Activated T-cell treated with anti-CD3 and anti-CD28 coated beads, Interleukin-2, amount 50 U/mL, for 48 hours (primary cell): ENCODE measurements around the gene RAB8A.
"Not testable (repeated sequence)": the region's sequence is repeated elsewhere in the genome, so short reads cannot be mapped to it uniquely, and the experiment has no call there.

ENCODE experiments used
- DNase-seq, 2 experiments: peaks; one replicate each; pipeline ENCODE4 v3.0.0-alpha.2; 2020

The RAB8A gene

DNA sequence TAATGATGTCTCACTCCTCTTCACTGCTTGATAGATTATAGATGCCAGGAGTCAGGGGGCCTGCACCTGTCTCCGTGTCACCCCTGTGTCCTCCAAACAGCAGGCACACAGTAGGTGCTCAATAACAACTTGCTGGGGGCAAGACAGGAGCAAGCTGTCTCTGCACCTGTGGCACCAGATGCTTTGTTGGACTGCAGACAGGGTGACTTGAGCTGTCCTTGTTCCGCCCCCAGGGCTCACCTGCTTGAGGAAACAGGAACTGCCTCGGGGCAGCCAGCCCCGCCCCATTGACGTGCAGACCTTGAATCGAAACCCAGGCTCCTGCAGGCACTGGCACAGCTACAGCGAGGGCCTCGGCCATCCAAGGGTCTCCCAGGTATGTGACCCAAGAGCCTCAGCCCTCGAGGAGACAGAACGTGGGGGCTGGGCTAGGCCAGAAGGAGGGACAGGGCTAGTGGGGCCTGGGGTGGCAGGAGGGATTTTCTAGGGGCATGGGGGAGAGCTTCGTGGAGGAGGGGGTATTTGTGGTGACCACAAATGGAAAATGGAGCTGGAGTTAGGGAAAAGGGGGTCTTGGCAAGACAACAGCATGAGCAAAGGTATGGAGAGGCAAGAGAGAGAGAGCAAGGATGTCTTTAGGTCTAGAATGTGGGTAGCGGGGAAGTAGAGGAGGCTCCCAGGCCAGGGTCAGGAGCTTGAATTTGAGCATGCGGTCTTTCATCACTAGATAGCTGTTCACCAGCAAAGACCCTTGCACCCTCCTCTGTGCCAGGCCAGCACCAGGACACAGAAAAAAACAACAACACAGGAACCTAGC lies 31.9 kb downstream of the RAB8A start, which contains the start of gene HSH2D:
HSH2D (plus strand) TSS at position 287 of the 817 bp plus-strand sequence. CDS start 5,066 bp downstream, outside the sequence.
- DNase-seq, result peak; percentile 79 to 83

GRCh38 chr19:16144216-16144581 lies 32.5 kb downstream of the RAB8A start:
- DNase-seq, result no peak

DNA sequence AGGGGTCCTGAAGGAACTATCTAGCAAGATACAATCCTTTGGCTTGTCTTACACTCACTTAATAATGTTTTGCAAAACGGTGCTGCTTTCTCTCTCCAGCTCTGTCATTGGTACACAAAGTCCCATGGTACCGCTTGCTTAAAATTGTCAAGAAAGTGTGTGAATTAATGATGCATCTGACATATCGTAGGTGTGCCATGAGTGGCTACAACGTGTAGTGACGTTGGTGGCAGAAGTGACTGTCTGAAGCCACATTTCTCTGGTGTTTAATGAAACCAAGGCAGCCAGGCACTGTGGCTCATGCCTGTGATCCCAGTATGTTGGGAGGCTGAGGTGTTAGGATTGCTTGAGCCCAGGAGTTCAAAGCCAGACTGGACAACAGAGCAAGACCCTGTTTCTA lies 34.4 kb downstream of the RAB8A start:
- DNase-seq, result no peak

DNA sequence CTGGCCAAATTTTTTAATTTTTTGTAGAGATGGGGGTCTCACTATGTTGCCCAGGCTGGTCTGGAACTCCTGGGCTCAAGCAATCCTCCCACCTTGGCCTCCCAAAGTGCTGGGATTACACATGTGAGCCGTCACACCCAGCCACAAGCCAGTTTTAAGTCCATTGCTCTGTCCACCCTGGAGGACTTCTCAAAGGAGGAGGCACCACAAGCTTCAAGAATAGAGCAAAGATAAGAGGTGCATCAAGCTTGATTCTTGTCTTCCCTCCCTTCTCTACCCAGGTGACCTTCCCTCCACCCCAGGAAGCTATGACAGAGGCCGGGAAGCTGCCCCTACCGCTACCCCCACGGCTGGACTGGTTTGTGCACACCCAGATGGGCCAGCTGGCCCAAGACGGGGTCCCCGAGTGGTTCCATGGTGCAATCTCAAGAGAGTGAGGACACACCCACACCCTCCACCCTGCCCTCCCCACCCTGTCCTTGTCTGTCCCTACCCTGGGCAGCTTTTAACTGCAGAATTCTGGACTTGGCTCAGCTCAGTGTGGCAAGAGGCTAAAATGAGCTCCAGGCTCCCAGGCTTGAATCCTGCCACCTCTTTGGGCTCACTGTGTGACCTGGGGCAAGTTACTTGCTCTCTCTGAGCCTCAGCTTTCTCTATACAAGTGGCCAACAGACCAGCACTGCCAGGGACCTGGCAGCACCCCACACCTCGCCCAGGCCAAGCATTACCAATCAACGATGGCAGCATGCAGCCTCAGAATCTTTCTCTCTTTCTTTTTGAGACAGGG lies 36.9 kb downstream of the RAB8A start:
- no peak for DNase-seq

- no peak for DNase-seq
Observed at GRCh38 chr19:16153582-16154336, 42.1 kb downstream of the RAB8A start.

DNA sequence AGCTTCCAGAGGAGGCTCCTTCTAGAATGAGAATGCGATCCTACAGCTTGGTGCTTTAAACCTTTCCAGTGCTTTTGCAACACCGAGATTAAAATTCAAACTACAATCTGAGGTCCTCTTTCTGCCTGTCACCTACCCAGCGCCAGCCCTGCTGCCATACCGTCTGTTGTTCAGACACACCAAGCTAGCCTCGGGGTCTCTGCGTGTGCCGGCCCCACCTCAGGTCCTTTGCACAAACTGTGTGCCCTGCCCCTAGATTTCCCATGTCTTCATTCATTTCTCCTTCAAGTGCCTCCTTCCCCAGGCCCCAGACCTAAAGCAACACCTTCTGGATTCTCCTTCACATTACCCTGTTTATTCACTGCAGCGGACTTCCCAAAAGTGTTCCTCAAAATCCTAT lies 42.9 kb downstream of the RAB8A start:
- no peak for DNase-seq

DNA sequence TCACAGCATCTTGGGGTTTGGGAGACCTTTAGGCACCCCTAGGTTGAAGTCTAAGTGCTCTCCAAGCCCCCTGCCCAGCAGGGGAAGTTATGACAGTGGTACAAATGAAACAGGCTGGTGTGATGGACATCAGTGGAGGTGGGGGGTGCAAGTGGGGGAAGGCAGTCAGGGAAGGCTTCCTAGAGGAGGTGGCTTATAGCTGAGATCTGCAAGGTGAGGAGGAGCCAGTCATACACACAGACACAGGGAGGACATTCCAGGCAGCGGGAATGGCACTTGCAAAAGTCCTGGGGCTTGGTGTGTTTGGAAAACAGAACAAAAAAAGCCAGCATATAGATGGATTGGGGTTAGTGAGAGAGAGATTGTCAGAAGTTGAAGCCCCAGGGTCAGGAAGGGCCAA lies 43.4 kb downstream of the RAB8A start:
- DNase-seq, result no peak

GRCh38 chr19:16156904-16157303 lies 45.2 kb downstream of the RAB8A start:
- no peak for DNase-seq

DNA sequence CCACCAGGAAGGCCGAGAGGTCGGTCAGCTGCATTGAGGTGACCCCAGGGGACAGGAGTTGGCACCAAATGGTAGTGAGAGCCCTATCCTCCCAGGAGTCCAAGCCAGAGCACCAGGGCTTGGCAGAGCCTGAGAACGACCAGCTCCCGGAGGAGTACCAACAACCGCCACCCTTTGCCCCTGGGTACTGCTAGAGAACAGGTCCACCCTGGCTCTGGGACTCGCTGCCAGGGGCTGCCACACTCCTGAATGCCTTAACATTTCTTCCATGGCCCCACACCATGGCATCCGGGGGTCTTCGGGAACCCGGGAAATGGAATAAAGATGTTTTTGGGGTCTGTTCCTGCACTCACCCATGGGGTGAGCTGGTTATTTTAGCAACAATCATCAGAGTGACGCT lies 45.9 kb downstream of the RAB8A start:
- no peak for DNase-seq

- no peak for DNase-seq
Observed at GRCh38 chr19:16159655-16160054, 48.0 kb downstream of the RAB8A start.

- no peak for DNase-seq
Observed at GRCh38 chr19:16160445-16160942, 48.8 kb downstream of the RAB8A start.

DNA sequence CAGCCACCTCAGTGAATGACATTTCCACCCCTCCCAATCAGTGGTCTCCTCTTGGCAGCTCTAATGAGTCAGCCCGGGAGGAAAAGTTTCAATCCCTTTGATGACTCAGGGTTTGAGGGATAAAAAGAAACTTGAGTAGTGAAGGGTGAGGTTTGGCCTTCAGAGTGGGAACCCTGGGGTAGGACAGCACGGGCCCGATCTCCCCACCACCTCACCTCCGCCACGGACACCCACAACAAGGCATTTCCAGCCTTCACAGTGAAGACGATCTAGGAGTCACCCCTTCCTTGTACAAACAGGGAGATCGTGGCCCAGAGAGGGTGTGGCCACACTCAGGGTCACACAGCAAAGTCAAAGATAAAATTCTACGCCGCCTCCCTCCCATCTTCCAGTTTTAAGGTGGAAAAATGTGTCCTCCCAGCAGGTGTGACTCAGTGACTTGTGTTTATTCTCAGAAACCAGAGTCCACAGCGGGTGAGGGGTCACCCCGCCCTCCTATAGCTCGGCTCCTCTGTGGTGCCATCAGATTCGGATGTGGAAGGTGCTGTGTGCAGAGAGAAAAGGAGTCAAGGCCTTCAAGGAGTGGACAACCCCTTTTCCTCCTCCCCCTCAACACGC lies 49.4 kb downstream of the RAB8A start:
- DNase-seq, result peak; percentile 72 to 78

- peak; percentile 54 to 57 for DNase-seq
Observed at GRCh38 chr19:16161840-16162239, 50.2 kb downstream of the RAB8A start.

- no peak for DNase-seq
Observed at GRCh38 chr19:16164222-16164890, 52.7 kb downstream of the RAB8A start.

GRCh38 chr19:16166417-16166816 lies 54.7 kb downstream of the RAB8A start:
- no peak for DNase-seq

- no peak for DNase-seq
Observed at GRCh38 chr19:16167055-16167454, 55.4 kb downstream of the RAB8A start.

GRCh38 chr19:16168465-16169081 lies 56.9 kb downstream of the RAB8A start:
- no peak for DNase-seq

DNA sequence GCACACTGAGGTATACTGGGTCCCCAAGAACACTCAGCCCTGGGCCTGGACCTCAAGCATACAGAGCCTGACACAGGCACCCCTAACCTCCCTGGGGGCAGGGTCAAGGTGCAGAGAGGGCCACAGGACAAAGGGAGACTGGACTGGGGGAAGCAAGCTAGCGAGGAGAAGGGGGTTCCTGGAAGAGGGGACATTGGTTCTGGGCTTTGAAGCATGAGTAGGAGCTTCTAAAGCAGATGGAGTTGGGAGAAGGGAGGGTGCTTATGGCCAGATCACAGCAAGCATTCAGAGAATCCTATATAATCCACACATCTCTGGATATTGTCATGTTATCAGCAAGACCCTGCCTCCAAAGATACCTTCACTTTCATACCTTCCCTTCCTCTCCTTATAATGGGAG lies 58.4 kb downstream of the RAB8A start:
- DNase-seq, result no peak

GRCh38 chr19:16175954-16176353 lies 64.3 kb downstream of the RAB8A start:
- no peak for DNase-seq

DNA sequence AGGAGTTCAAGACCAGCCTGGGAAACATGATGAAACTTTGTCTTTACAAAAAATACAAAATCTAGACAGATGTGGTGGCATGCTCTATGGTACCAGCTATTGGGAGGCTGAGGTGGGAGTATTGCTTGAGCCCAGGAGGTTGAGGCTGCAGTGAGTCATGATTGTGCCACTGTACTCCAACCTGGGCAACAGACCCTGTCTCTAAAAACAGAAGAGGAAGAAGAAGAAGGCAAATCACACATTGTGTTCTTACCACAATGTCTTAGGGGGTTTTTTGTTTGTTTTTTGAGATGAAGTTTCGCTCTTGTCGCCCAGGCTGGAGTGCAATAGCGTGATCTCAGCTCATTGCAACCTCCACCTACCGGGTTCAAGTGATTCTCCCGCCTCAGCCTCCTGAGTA lies 67.2 kb downstream of the RAB8A start:
- DNase-seq, result not testable (repeated sequence)

GRCh38 chr19:16180611-16181010 lies 68.9 kb downstream of the RAB8A start:
- no peak for DNase-seq
